Panc1 (cell line): ENCODE measurements around the gene ACP7. TPM values are rescaled to one million over a fixed set of nuclear protein-coding genes. Genes with fewer than 3 reads are reported as not detected.

Experiments
- ATAC-seq: fragments of 200-7000 bp; cut with Tn5 transposase; 2 replicates; pipeline ENCODE4 v1.9.1; 2020; ENCODE audit warnings: mild to moderate bottlenecking, moderate library complexity
- BruUV-seq: library from RNA; stranded (reverse); fragments of 400-500 nt; replicated peaks from 2 replicates; lab custom pipeline; 2021; lab: Mats Ljungman, UMichigan
- CTCF ChIA-PET: fragments of 300-600 bp; sonication (Branson Sonifier 250); formaldehyde crosslinking; loops from one replicate; lab custom pipeline; 2022; ENCODE audit warnings: antibody characterized with exemption; lab: Charles Lee
- POLR2A ChIA-PET: fragments of 300-600 bp; sonication (Branson Sonifier 250); formaldehyde crosslinking; loops from one replicate; lab custom pipeline; 2022; ENCODE audit warnings: antibody characterized with exemption; lab: Charles Lee
- DNase-seq: peaks from one replicate; pipeline ENCODE4 v3.0.0-alpha.2; 2010; ENCODE audit warnings: low read depth, low spot score
- H3K27ac ChIP-seq: 2 replicates; pipeline ENCODE4 v1.5.1; 2011; ENCODE audit warnings: mild to moderate bottlenecking, low read length, inconsistent platforms
- H3K27me3 ChIP-seq: fragments of 200-500 bp; sonication (Bioruptor generic); 2 replicates; pipeline ENCODE4 v1.6.0; 2014; ENCODE audit warnings: low read length, inconsistent platforms; ENCODE audit not compliant: control insufficient read depth, insufficient read depth
- H3K36me3 ChIP-seq: fragments of 200-500 bp; sonication (Bioruptor generic); 2 replicates; pipeline ENCODE4 v1.5.1; 2014; ENCODE audit warnings: inconsistent platforms, mild to moderate bottlenecking, low read length, moderate library complexity; ENCODE audit not compliant: control insufficient read depth, insufficient read depth
- H3K4me1 ChIP-seq: 2 replicates; pipeline ENCODE4 v1.5.1; 2011; ENCODE audit warnings: inconsistent platforms, mild to moderate bottlenecking, low read length, moderate library complexity; ENCODE audit not compliant: control insufficient read depth, insufficient read depth
- H3K4me3 ChIP-seq, 2 experiments: 2 replicates each; pipeline ENCODE4 v1.5.1; 2011 to 2012; ENCODE audit warnings: low read depth in 2 of 2, low read length in 2 of 2, mild to moderate bottlenecking in 2 of 2, inconsistent platforms in 1 of 2, moderate library complexity in 1 of 2
- H3K9me3 ChIP-seq: fragments of 200-500 bp; sonication (Bioruptor generic); 2 replicates; pipeline ENCODE4 v1.5.1; 2014; ENCODE audit warnings: low read depth, mild to moderate bottlenecking, inconsistent platforms, low read length, moderate library complexity; ENCODE audit not compliant: control insufficient read depth, insufficient read depth
- CTCF ChIP-seq: fragments of 450-650 bp; IDR thresholded peaks from 2 replicates; pipeline ENCODE4 v1.5.1; 2017; ENCODE audit warnings: mild to moderate bottlenecking
- POLR2AphosphoS5 ChIP-seq: IDR thresholded peaks from 2 replicates; pipeline ENCODE4 v1.6.1; 2012; ENCODE audit warnings: mild to moderate bottlenecking, low read depth, low read length, moderate library complexity
- SIN3A ChIP-seq: IDR thresholded peaks from 2 replicates; pipeline ENCODE4 v1.6.1; 2012; ENCODE audit warnings: low read depth, mild to moderate bottlenecking, low read length, moderate library complexity, borderline replicate concordance; ENCODE audit not compliant: insufficient read depth
- TCF7L2 ChIP-seq: IDR thresholded peaks from 2 replicates; pipeline ENCODE4 v1.6.1; 2011; ENCODE audit warnings: mild to moderate bottlenecking, low read depth, low read length, inconsistent platforms
- in situ Hi-C: cut with HindIII; loops from 2 replicates; pipeline ENCODE4 v1.10.0; 2016; ENCODE audit warnings: low sequenced_read_pairs, low pct_unique_long_range_greater_than_20kb
- intact Hi-C: fragments of 100-400 bp; cut with micrococcal nuclease; formaldehyde crosslinking; loops from one replicate; pipeline ENCODE4 v1.10.0; 2022; ENCODE audit not compliant: unreplicated experiment
- total RNA-seq: library from RNA; stranded (reverse); gene quantifications from one replicate; pipeline ENCODE4 v1.2.1, GENCODE V29; 2021; ENCODE audit not compliant: unreplicated experiment
- TF ChIP-seq, protein P1 (sequence below), 2 experiments: IDR thresholded peaks; 2 replicates each; pipeline ENCODE4 v1.6.1; 2011 to 2012; ENCODE audit warnings: low read depth in 2 of 2, control low read depth in 1 of 2, low read length in 1 of 2, mild to moderate bottlenecking in 1 of 2, moderate library complexity in 1 of 2; ENCODE audit not compliant: insufficient read depth in 1 of 2

ACP7 gene
- total RNA-seq, 1 experiment from 2014 or later, result 10.3 TPM

GRCh38 chr19:39147480-39147879 is 63.3 kb downstream of the ACP7 start:
- ChIA-PET POLR2A (no interaction called here), CTCF (no interaction called here)
- Histone ChIP-seq H3K36me3 (no peaks in the 10 kb centered on the region), H3K27ac (no peak overlapping the region), H3K27me3 (no peaks in the 10 kb centered on the region), H3K4me3 (no peak overlapping the region), H3K9me3 (no peaks in the 10 kb centered on the region), H3K4me1 (peaks cover 24% of the 10 kb centered on the region)
- in situ Hi-C loops (no loop called here), intact Hi-C loops (no loop called here)
- TF ChIP-seq SIN3A (no peak), CTCF (no peak), TCF7L2 (no peak)
- DNase-seq (no peak), ATAC-seq (no peak)
- no TSS peak for BruUV-seq

DNA sequence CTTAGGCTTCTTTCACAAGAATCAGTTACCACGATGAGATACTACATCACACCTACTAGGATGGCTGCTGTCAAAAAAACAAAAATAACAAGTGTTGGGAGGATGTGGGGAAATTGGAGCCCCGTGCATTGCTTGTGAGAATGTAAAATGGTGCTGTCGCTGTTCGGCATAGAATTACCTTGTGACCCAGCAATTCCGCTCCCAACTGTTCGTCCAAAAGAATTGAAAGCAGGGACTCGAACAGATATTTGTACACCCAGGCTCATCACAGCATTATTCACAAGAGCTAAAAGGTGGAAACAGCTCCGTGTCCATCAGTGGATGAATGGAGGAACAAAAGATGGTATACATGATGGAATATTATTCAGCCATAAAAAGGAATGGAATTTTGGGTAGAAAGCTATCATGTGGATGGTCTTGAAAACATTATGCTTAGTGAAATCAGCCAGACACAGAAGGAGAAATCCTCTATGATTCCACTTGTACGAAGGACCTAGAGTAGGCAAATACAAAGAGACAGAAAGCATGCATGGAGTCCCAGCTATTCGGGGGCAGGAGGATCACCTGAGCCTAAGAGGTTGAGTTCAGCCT is 64.9 kb downstream of the ACP7 start:
- TF ChIP-seq, protein P1, sequence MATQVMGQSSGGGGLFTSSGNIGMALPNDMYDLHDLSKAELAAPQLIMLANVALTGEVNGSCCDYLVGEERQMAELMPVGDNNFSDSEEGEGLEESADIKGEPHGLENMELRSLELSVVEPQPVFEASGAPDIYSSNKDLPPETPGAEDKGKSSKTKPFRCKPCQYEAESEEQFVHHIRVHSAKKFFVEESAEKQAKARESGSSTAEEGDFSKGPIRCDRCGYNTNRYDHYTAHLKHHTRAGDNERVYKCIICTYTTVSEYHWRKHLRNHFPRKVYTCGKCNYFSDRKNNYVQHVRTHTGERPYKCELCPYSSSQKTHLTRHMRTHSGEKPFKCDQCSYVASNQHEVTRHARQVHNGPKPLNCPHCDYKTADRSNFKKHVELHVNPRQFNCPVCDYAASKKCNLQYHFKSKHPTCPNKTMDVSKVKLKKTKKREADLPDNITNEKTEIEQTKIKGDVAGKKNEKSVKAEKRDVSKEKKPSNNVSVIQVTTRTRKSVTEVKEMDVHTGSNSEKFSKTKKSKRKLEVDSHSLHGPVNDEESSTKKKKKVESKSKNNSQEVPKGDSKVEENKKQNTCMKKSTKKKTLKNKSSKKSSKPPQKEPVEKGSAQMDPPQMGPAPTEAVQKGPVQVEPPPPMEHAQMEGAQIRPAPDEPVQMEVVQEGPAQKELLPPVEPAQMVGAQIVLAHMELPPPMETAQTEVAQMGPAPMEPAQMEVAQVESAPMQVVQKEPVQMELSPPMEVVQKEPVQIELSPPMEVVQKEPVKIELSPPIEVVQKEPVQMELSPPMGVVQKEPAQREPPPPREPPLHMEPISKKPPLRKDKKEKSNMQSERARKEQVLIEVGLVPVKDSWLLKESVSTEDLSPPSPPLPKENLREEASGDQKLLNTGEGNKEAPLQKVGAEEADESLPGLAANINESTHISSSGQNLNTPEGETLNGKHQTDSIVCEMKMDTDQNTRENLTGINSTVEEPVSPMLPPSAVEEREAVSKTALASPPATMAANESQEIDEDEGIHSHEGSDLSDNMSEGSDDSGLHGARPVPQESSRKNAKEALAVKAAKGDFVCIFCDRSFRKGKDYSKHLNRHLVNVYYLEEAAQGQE (IDR thresholded peaks at IDR 0.05; ENCODE audit: insufficient read depth in 1 of 2, low read depth in 2 of 2, low read length in 1 of 2), result no peak
- no peak for TF ChIP-seq SIN3A
- TF ChIP-seq POLR2AphosphoS5, result no peak
- TF ChIP-seq TCF7L2, result no peak
- TF ChIP-seq CTCF, result no peak
- H3K27me3 ChIP-seq, result no peaks in the 10 kb centered on the region

More for the DNA sequence above, 64.9 kb downstream of the ACP7 start:
- Histone ChIP-seq H3K36me3 (no peaks in the 10 kb centered on the region), H3K4me1 (peaks cover 19% of the 10 kb centered on the region), H3K27ac (no peak overlapping the region), H3K4me3 (no peak overlapping the region), H3K9me3 (no peaks in the 10 kb centered on the region)
- no peak for ATAC-seq
- ChIA-PET POLR2A (interaction anchor here (1.4 kb wide), 1 partner anchor 16 kb away, joined by 5 read pairs; no protein-coding TSS in a partner anchor), CTCF (interaction anchor here (1.1 kb wide), 1 partner anchor 26 kb away, joined by 4 read pairs; no protein-coding TSS in a partner anchor)
- DNase-seq, result no peak
- intact Hi-C loops (no loop called here), in situ Hi-C loops (no loop called here)
- TSS peak; percentile 56 for BruUV-seq
